ENCODE results near the gene KRT6A. TPM values are rescaled to one million over a fixed set of nuclear protein-coding genes. Genes with fewer than 3 reads are reported as not detected.
"Not testable (repeated sequence)": the region's sequence is repeated elsewhere in the genome, so short reads cannot be mapped to it uniquely, and the experiment has no call there.

The KRT6A gene
- polyA plus RNA-seq, 6 donors from 2014 or later: not detected

DNA sequence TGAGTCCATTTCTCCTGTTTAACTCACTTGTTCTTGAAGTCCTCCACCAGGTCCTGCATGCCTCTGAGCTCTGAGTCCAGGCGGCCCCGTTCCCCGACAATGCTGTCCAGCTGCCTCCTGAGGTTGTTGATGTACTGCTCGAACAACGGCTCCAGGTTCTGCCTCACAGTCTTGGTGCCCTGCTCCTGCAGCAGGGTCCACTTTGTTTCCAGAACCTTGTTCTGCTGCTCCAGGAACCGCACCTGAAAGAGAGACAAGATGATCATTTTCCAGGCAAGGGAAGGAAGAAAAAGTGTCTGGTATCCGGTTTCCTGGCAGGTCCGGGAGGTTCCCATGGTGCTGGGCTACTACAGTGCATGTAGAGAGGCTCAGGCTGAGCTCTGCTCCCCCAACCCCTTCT is 1.6 kb downstream of the KRT6A start:
- not testable (repeated sequence) for ATAC-seq (ENCODE audit: low read depth in 2 of 2); H3K9me3 Mint-ChIP-seq; H3K36me3 Mint-ChIP-seq; H3K4me1 Mint-ChIP-seq; DNase-seq
- H3K27ac Mint-ChIP-seq: peak overlapping the region in 2 of 6 donors; percentile 4 to 79
- peaks cover 18 to 45% (median 36%) of the 10 kb centered on the region in 3 donors for H3K27me3 Mint-ChIP-seq
- peak overlapping the region in 1 of 8 donors; percentile 29 for H3K4me3 Mint-ChIP-seq

DNA sequence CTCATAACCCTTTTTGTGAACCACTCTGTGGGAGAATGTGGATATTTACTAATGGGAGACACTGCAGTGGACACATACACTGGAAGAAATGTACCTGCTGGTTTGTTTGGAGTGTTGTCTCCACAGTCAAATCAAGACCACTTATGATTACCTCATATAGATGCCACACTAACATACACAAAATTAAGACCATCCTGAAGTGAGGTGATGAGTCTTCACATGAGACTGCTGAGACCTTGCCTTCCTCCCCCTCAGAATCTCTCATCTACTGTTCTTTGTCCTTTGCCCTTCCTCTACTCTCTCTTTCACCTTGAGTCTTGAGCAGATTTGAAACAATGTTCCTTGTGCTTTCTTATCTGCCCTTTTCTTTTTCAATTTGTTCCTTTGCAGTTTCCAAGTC is 4.3 kb downstream of the KRT6A start:
- Mint-ChIP-seq H3K27ac (no peak overlapping the region), H3K27me3 (peaks cover 15 to 49% (median 44%) of the 10 kb centered on the region in 3 donors), H3K4me1 (no peaks in the 10 kb centered on the region), H3K4me3 (no peak overlapping the region), H3K36me3 (peaks cover 8 to 12% of the 10 kb centered on the region in 2 donors), H3K9me3 (peaks cover 0 to 19% (median 11%) of the 10 kb centered on the region in 7 donors)
- no peak for ATAC-seq (ENCODE audit: low read depth in 2 of 2)
- DNase-seq: no peak

DNA sequence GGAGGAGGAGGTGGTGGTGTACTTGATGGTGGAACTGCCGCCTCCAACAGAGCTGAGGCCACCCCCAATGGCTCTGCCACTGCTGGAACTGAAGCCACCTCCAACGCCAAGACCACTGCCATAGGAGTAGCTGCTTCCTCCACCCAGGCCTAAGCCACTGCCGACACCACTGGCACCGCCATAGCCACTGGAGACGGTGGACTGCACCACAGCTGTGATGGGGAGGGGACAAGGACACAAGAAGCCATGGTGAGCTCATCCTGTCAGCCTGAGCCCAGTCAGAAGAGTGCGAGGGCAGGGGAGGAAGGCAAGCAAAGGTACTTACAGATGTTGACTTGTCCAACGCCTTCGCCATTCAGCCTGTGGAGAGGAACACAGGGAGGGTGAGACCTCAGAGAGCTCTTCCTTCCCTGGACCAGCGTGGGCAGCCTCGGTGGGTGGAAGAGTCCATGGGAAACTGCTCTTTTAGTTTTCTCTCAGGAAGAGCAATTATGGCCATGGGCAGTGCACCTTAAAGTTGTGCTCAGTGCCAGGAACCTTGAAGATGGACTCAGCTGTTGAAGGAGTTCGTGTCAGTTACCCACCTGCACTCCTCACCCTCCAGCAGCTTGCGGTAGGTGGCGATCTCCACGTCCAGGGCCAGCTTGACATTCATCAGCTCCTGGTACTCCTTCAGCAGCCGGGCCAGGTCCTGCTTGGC is 5.2 kb downstream of the KRT6A start:
- ATAC-seq (ENCODE audit: low read depth in 2 of 2); H3K4me1 Mint-ChIP-seq; H3K27ac Mint-ChIP-seq; H3K4me3 Mint-ChIP-seq; DNase-seq: not testable (repeated sequence)
- H3K9me3 Mint-ChIP-seq: peaks cover 0 to 27% (median 11%) of the 10 kb centered on the region in 7 donors
- H3K27me3 Mint-ChIP-seq: peaks cover 20 to 50% (median 49%) of the 10 kb centered on the region in 3 donors
- H3K36me3 Mint-ChIP-seq: peaks cover 8 to 12% of the 10 kb centered on the region in 2 donors

DNA sequence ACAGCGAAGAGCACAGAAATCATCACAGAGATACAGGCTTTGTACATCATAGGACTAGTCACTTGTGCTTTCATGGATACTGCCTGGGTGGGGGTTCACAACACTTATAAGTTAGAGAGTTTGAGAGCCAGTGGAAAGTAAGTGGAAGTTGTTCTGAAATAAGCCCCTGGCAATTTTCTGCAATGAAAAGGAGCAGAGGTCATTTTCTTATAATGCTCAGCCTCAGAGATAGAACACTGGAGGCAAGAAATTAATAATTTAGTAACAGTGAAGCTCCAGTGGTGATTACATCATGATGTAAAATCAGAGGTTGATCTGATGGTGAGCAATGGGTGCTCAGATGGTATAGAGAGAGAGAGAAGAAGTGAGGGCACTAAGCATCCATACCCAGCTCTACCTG is 5.8 kb downstream of the KRT6A start:
- no peak for DNase-seq
- H3K4me1 Mint-ChIP-seq: no peaks in the 10 kb centered on the region
- no peak for ATAC-seq (ENCODE audit: low read depth in 2 of 2)
- H3K9me3 Mint-ChIP-seq: peaks cover 0 to 27% (median 11%) of the 10 kb centered on the region in 7 donors
- H3K4me3 Mint-ChIP-seq: no peak overlapping the region
- H3K36me3 Mint-ChIP-seq: peaks cover 8 to 12% of the 10 kb centered on the region in 2 donors
- H3K27ac Mint-ChIP-seq: no peak overlapping the region
- peaks cover 23 to 51% (median 50%) of the 10 kb centered on the region in 3 donors for H3K27me3 Mint-ChIP-seq

DNA sequence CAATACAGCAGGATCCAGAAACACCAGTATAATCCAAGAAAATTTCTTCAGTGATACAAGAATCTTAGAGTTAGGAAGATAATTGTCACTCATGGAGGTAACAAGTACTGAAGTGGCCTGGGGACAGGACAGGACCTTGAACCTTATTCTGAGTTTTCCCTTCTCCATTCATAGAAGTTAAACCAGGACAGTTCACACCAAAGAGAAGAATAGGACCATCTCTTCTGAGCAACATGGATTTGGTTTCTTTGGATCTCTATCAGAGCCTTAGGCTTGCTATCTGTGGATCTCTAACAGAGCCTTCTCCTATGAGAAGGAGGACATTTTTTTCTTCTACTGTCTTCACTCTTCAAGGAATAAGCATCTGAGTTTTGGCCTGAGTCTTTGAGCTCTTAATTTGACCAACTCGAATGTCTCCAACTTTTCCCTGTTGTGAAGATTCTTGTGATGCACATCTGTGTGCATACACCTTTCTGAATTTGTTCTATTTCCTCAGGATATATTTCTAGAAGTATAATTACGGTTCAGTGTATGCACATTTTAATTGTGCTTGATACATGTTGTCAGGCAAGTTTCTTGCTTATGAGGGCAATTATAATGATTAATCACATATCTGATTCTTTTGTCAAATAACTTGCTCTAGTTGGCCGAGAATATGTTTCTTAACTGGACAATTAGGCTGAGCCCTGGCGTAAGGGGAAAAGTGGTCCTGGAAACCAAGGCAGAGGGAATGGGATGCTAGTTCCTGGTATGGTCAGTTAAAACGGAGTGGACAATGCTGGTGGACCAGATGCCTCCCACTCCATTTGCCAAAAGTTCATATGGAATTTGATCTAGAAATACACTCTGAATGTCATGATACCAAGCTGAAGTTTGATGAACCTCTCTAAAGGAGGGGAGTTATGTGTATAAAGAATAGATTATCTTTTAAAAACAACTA is 6.6 kb downstream of the KRT6A start:
- Mint-ChIP-seq H3K27ac (no peak overlapping the region), H3K9me3 (peaks cover 0 to 27% (median 11%) of the 10 kb centered on the region in 7 donors), H3K4me1 (no peaks in the 10 kb centered on the region), H3K36me3 (peaks cover 8 to 12% of the 10 kb centered on the region in 2 donors), H3K4me3 (no peak overlapping the region), H3K27me3 (peaks cover 17 to 44% (median 43%) of the 10 kb centered on the region in 3 donors)
- ATAC-seq (ENCODE audit: low read depth in 2 of 2) (no peak), DNase-seq (no peak)

DNA sequence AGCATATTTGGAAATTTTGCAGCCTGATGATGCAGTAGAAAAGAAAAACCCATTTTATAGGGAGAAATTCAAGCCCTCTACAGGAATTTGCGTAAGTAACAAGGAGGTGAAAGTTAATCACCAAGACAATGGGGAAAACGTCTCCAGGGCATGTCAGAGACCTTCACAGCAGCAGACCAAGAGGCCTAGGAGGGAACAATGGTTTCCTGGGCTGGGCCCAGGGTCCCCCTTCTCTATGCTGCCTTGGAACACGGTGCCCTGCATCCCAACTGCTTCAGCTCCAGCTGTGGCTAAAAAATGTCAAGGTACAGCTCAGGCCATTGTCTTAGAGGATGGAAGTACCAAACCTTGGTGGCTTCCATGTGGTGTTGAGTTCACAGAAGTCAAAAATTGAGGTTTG is 13.0 kb downstream of the KRT6A start:
- DNase-seq (no peak), ATAC-seq (ENCODE audit: low read depth in 2 of 2) (no peak)
- Mint-ChIP-seq H3K4me3 (no peak overlapping the region), H3K9me3 (peaks cover 0 to 53% (median 14%) of the 10 kb centered on the region in 7 donors), H3K4me1 (no peaks in the 10 kb centered on the region), H3K27ac (no peak overlapping the region), H3K27me3 (peaks cover 22 to 38% (median 22%) of the 10 kb centered on the region in 3 donors), H3K36me3 (peaks cover 6 to 8% of the 10 kb centered on the region in 2 donors)

DNA sequence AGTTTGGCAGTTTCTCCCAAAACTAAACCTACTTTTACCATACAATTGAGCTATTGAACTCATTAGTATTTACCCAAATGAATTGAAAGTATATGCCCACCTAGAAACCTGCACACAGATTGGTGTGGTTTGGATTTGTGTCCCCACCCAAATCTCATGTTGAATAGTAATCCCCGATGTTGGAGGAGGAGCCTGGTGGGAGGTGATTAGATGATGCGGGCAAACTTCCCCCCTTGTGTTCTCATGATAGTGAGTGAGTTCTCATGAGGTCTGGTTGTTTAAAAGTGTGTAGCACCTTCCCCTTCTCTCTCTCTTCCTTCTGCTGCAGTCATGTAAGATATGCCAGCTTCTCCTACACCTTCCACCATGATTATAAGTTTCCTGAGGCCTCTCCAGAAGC is 15.4 kb downstream of the KRT6A start:
- ATAC-seq (ENCODE audit: low read depth in 2 of 2): no peak
- Mint-ChIP-seq H3K36me3 (no peaks in the 10 kb centered on the region), H3K27ac (no peak overlapping the region), H3K4me3 (no peak overlapping the region), H3K27me3 (peaks cover 1 to 20% (median 14%) of the 10 kb centered on the region in 3 donors), H3K9me3 (peaks cover 0 to 30% (median 6%) of the 10 kb centered on the region in 7 donors), H3K4me1 (no peaks in the 10 kb centered on the region)
- no peak for DNase-seq

DNA sequence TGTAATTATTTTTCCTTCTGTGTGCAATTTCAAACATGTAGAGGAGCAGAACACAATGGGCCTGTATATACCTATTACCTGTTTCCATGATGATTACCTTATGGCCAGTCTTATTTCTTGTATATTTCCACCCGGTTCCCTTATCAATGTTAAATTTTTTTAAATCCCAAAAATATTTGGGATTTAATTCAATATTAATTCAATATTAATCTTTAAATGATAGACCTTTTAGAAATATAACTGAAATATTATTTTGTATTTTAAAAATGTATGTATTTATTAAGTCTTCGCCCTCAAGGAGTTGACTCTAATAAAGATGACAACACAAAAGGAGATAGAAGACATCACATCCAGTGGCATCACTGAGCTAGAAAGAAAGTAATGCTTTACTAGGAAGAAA is 18.8 kb downstream of the KRT6A start:
- ATAC-seq (ENCODE audit: low read depth in 2 of 2): no peak
- Mint-ChIP-seq H3K4me3 (no peak overlapping the region), H3K27ac (no peak overlapping the region), H3K4me1 (no peaks in the 10 kb centered on the region), H3K9me3 (peaks cover 0 to 22% (median 2%) of the 10 kb centered on the region in 7 donors), H3K27me3 (peaks cover 0 to 22% (median 12%) of the 10 kb centered on the region in 3 donors), H3K36me3 (no peaks in the 10 kb centered on the region)
- no peak for DNase-seq

DNA sequence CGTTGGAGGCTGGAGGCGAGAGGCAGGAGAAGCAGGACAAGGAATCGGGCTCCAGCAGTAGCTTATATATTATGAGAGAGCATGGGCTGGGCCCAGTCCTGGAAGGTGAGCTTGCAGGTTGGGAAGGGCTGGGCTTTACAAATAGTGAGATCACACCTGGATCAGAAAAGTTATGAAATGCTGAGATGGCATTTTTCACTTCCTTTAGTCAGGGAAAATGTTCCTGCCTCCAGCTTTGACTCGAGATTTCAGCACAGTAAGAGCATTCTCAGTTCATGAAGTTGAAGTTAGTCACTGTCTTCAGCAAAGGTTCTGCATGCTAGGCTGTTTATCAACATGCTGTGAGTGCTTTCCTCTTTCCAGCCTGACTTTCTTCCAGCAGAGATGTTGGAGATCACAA is 19.3 kb downstream of the KRT6A start, which contains the start of gene KRT6C:
KRT6C (minus strand) TSS at position 38 of the 400 bp plus-strand sequence. CDS start 68 bp downstream, outside the sequence.
- Mint-ChIP-seq H3K4me1 (no peaks in the 10 kb centered on the region), H3K27ac (no peak within 1 kb of the TSS), H3K4me3 (no peak within 1 kb of the TSS), H3K27me3 (peaks cover 3 to 22% (median 12%) of the 10 kb centered on the region in 3 donors), H3K36me3 (no peaks in the 10 kb centered on the region), H3K9me3 (peaks cover 0 to 17% (median 2%) of the 10 kb centered on the region in 7 donors)
- no peak for ATAC-seq (ENCODE audit: low read depth in 2 of 2)
- no peak for DNase-seq

DNA sequence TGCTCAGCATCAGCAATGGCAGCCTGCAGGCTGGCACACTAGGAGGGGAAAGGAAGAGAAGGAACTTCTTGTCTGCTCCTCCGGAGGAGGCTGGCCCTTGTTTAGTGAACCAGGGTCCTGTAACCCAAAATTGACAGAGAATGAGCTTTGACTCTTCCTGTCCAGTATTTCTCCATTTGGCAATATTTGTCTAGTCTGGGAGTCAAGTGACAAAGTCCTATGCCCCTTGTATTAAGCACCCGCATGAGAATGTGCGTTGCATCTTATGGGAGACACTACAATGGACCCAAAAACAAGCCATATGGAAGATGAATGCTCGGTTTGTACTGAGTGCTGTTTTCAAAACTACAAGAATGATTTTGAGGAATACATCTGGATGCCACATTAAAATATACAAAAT is 23.2 kb downstream of the KRT6A start:
- H3K4me1 Mint-ChIP-seq: no peaks in the 10 kb centered on the region
- no peak overlapping the region for H3K27ac Mint-ChIP-seq
- no peaks in the 10 kb centered on the region for H3K9me3 Mint-ChIP-seq
- H3K36me3 Mint-ChIP-seq: no peaks in the 10 kb centered on the region
- H3K27me3 Mint-ChIP-seq: peaks cover 5 to 31% (median 16%) of the 10 kb centered on the region in 3 donors
- H3K4me3 Mint-ChIP-seq: no peak overlapping the region
- no peak for DNase-seq
- no peak for ATAC-seq (ENCODE audit: low read depth in 2 of 2)

DNA sequence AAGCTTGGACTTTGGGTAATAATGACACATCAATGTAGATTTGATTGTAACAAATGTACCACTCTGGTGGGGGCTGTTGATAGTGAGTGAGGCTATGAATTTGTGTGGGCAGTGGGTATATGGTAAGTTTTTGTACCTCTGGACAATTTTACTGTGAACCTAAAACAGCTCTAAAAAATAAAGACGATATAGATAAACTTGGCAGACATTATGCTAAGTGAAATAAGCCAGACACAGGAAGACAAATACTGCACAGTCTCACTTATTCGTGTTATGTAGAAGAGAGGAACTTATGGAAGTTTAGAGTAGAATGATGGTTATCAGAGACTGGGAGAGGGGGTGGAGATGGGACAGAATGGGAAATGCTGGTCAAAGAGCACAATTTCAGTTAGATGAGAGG is 28.2 kb downstream of the KRT6A start:
- no peak for DNase-seq
- Mint-ChIP-seq H3K36me3 (no peaks in the 10 kb centered on the region), H3K4me1 (no peaks in the 10 kb centered on the region), H3K27ac (no peak overlapping the region), H3K9me3 (no peaks in the 10 kb centered on the region), H3K27me3 (peaks cover 23 to 37% (median 26%) of the 10 kb centered on the region in 3 donors), H3K4me3 (no peak overlapping the region)
- no peak for ATAC-seq (ENCODE audit: low read depth in 2 of 2)

DNA sequence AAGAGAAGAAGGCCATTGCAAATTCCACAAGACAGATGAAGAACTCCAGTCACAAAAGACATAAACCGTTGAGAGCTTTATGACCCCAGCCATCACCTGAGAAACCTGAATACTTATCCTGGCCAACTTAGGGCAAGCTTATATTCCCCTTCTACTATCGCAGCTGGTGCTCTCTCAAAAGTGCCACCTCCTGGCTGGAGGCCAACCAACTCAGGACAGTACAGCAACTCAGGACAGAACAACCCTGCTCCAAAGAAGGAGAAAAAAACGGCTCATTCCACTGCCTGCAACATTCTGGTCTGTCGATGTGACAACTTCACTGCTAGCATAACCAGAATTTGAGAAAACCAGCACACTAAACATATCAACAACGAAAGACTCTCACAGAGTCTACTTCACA is 31.4 kb downstream of the KRT6A start:
- no peak for ATAC-seq (ENCODE audit: low read depth in 2 of 2)
- H3K27ac Mint-ChIP-seq: no peak overlapping the region

DNA sequence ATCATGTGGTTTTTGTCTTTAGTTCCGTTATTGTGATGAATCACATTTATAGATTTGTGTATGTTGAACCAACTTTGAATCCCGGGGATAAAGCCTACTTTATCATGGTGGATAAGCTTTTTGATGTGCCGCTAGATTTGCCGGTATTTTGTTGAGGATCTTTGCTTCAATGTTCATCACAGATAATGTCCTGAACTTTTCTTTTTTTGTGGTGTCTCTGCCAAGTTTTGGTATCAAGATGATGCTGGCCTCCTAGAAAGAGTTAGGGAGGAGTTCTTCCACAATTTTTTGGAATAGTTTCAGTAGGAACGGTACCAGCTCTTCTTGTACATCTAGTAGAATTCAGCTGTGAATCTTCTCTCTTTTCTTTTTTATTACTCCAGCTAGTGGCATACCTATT is 34.2 kb downstream of the KRT6A start:
- H3K36me3 Mint-ChIP-seq: no peaks in the 10 kb centered on the region

More for the DNA sequence above, 31.4 kb downstream of the KRT6A start:
- Mint-ChIP-seq H3K4me1 (no peaks in the 10 kb centered on the region), H3K9me3 (no peaks in the 10 kb centered on the region), H3K27me3 (peaks cover 12 to 50% (median 42%) of the 10 kb centered on the region in 3 donors), H3K36me3 (no peaks in the 10 kb centered on the region), H3K4me3 (no peak overlapping the region)
- no peak for DNase-seq

More for the DNA sequence above, 34.2 kb downstream of the KRT6A start:
- Mint-ChIP-seq H3K9me3 (no peaks in the 10 kb centered on the region), H3K27ac (no peak overlapping the region), H3K4me1 (no peaks in the 10 kb centered on the region), H3K27me3 (peaks cover 9 to 71% (median 56%) of the 10 kb centered on the region in 3 donors), H3K4me3 (no peak overlapping the region)
- DNase-seq (no peak), ATAC-seq (ENCODE audit: low read depth in 2 of 2) (no peak)

Measured in naive B cell (primary cell).